ENCODE measurements around the gene TSPAN3. TPM values are rescaled to one million over a fixed set of nuclear protein-coding genes. Genes with fewer than 3 reads are reported as not detected.
A peak's percentile ranks its signal among the peaks of the same experiment; 100 is the strongest.

The TSPAN3 gene
- total RNA-seq, 1 donor from 2014 or later: 252 TPM

DNA sequence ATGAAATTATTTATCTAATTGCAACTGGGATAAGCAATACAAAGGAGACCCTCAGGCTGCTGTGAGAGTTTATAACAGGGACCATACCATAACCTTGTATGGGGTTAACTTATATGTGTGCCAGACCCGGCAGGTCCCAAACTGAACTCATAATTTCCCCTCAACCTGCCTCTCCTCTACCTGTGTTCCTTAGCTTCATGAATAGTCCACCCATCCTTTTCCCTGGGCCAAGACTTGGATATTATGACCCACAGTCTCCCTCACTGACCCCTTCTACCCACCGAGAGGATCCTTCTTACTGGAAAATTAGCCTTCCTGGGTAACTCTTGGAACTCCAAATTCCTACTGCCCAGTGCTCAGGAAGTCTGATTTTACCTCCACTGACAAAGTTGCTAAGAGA is 3.4 kb upstream of the TSPAN3 start:
- Histone ChIP-seq H3K4me3 (ENCODE audit: low read depth, low read length) (no peak overlapping the region), H3K27me3 (ENCODE audit: control insufficient read depth, insufficient read depth, low read length) (peaks cover 2% of the 10 kb centered on the region), H3K36me3 (ENCODE audit: control insufficient read depth, insufficient read depth, low read length) (no peaks in the 10 kb centered on the region)
- no peak for TF ChIP-seq CTCF (IDR thresholded peaks at IDR 0.05; ENCODE audit: insufficient read depth, low read length, poor library complexity, severe bottlenecking)
- DNase-seq (ENCODE audit: low read depth): no peak

GRCh38 chr15:77071305-77072223 is 655 bp upstream of the TSPAN3 start:
- no peaks in the 10 kb centered on the region for H3K36me3 ChIP-seq (ENCODE audit: control insufficient read depth, insufficient read depth, low read length)
- H3K4me3 ChIP-seq (ENCODE audit: low read depth, low read length): no peak overlapping the region
- H3K27me3 ChIP-seq (ENCODE audit: control insufficient read depth, insufficient read depth, low read length): peaks cover 2% of the 10 kb centered on the region
- TF ChIP-seq CTCF (IDR thresholded peaks at IDR 0.05; ENCODE audit: insufficient read depth, low read length, poor library complexity, severe bottlenecking): no peak
- no peak for DNase-seq (ENCODE audit: low read depth)

DNA sequence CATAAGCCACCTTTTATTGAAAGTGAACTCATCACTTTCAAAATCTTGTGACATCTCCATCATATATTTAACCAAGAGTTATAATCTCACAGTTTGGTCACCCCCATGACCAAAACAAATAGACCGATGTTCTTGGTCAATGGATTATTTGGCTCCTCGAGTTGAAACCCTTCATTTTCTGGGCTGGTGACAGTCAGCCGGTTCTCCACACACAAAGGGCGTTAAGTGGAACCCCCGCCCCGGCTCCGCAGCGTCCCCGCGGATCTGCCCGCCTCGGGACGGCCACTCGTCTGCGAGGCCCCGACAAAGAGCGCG is 772 bp downstream of the TSPAN3 start:
- TF ChIP-seq CTCF (IDR thresholded peaks at IDR 0.05; ENCODE audit: insufficient read depth, low read length, poor library complexity, severe bottlenecking): no peak
- Histone ChIP-seq H3K36me3 (ENCODE audit: control insufficient read depth, insufficient read depth, low read length) (no peaks in the 10 kb centered on the region), H3K27me3 (ENCODE audit: control insufficient read depth, insufficient read depth, low read length) (peaks cover 2% of the 10 kb centered on the region), H3K4me3 (ENCODE audit: low read depth, low read length) (peak overlapping the region; percentile 74)
- DNase-seq (ENCODE audit: low read depth): no peak

GRCh38 chr15:77069521-77070121 is 1.3 kb downstream of the TSPAN3 start:
- H3K4me3 ChIP-seq (ENCODE audit: low read depth, low read length): peak overlapping the region; percentile 74
- H3K27me3 ChIP-seq (ENCODE audit: control insufficient read depth, insufficient read depth, low read length): peaks cover 2% of the 10 kb centered on the region
- DNase-seq (ENCODE audit: low read depth): no peak
- no peak for TF ChIP-seq CTCF (IDR thresholded peaks at IDR 0.05; ENCODE audit: insufficient read depth, low read length, poor library complexity, severe bottlenecking)
- H3K36me3 ChIP-seq (ENCODE audit: control insufficient read depth, insufficient read depth, low read length): no peaks in the 10 kb centered on the region

DNA sequence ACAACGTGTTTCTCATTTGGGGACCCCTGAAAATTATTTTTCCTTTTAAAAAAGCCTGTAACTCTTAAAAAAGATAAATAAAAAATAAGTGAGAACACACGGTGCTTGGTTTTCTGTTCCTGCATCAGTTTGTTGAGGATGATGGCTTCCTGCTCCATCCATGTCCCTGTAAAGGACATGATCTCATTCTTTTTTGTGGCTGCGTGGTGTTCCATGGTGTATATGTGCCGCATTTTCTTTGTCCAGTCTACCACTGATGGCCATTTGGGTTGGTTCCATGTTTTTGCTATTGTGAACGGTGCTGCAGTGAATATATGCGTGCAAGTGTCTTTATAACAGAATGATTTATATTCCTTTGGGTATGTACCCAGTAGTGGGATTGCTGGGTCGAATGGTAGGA is 2.3 kb downstream of the TSPAN3 start:
- no peak for TF ChIP-seq CTCF (IDR thresholded peaks at IDR 0.05; ENCODE audit: insufficient read depth, low read length, poor library complexity, severe bottlenecking)
- Histone ChIP-seq H3K4me3 (ENCODE audit: low read depth, low read length) (no peak overlapping the region), H3K36me3 (ENCODE audit: control insufficient read depth, insufficient read depth, low read length) (no peaks in the 10 kb centered on the region), H3K27me3 (ENCODE audit: control insufficient read depth, insufficient read depth, low read length) (no peaks in the 10 kb centered on the region)
- no peak for DNase-seq (ENCODE audit: low read depth)
